HEK293 (cell line): ENCODE results near the gene ZCCHC8.

Experiments used
- CTCF ChIA-PET: fragments of 350-600 bp; formaldehyde crosslinking; extraction: SDS; loops from one replicate; lab custom pipeline; 2021; ENCODE audit warnings: antibody characterized with exemption; lab: Yijun Ruan, JAX
- POLR2A ChIA-PET: fragments of 300-600 bp; formaldehyde crosslinking; extraction: SDS; loops from one replicate; lab custom pipeline; 2020; ENCODE audit warnings: antibody characterized with exemption, inconsistent platforms; lab: Yijun Ruan, JAX
- H3K27ac ChIP-seq: fragments of 200-500 bp; sonication (Bioruptor generic); 2 replicates; pipeline ENCODE4 v1.5.1; 2014; ENCODE audit warnings: low read depth, low read length, control low read depth, inconsistent platforms; ENCODE audit errors: extremely low read depth
- H3K36me3 ChIP-seq, 2 experiments: fragments of 200-500 bp in 1 of 2; sonication (Bioruptor generic) in 1 of 2; 1 replicate in 1 of 2; 2 replicates in 1 of 2; pipeline ENCODE4 v1.5.1; 2014 to 2017; ENCODE audit warnings: inconsistent platforms in 2 of 2, low read length in 2 of 2; ENCODE audit not compliant: control insufficient read depth in 2 of 2, insufficient read depth in 1 of 2
- H3K4me1 ChIP-seq: fragments of 200-500 bp; sonication (Bioruptor generic); 2 replicates; pipeline ENCODE4 v1.5.1; 2014; ENCODE audit warnings: mild to moderate bottlenecking, low read length, inconsistent platforms; ENCODE audit not compliant: control insufficient read depth, insufficient read depth
- H3K4me3 ChIP-seq: 2 replicates; pipeline ENCODE4 v1.5.1; 2011; ENCODE audit warnings: low read depth, mild to moderate bottlenecking, control low read depth, low read length, moderate library complexity
- H3K9me3 ChIP-seq: fragments of 200-500 bp; sonication (Bioruptor generic); 2 replicates; pipeline ENCODE4 v1.5.1; 2014; ENCODE audit warnings: low read depth, low read length, inconsistent platforms; ENCODE audit not compliant: control insufficient read depth, insufficient read depth
- HOXC10 ChIP-seq: sonication (generic); formaldehyde crosslinking; IDR thresholded peaks from 2 replicates; pipeline ENCODE4 v1.8.1; 2023; ENCODE audit warnings: mild to moderate bottlenecking, missing genetic modification reagents
- SP2 ChIP-seq: fragments of 450-650 bp; formaldehyde crosslinking; IDR thresholded peaks from 2 replicates; pipeline ENCODE4 v1.5.1; 2016; ENCODE audit warnings: missing biosample characterization, missing genetic modification characterization
- ZBTB8A ChIP-seq: fragments of 450-650 bp; formaldehyde crosslinking; IDR thresholded peaks from 2 replicates; pipeline ENCODE4 v1.5.1; 2016; ENCODE audit warnings: missing biosample characterization, missing genetic modification characterization
- ZNF10 ChIP-seq: fragments of 450-650 bp; formaldehyde crosslinking; IDR thresholded peaks from 2 replicates; pipeline ENCODE4 v1.5.1; 2017; ENCODE audit warnings: missing biosample characterization, missing genetic modification characterization
- ZNF114 ChIP-seq: fragments of 450-650 bp; formaldehyde crosslinking; IDR thresholded peaks from 2 replicates; pipeline ENCODE4 v1.5.0; 2017; ENCODE audit warnings: missing biosample characterization, missing genetic modification characterization
- ZNF133 ChIP-seq: fragments of 450-650 bp; formaldehyde crosslinking; IDR thresholded peaks from 2 replicates; pipeline ENCODE4 v1.5.1; 2016; ENCODE audit warnings: missing biosample characterization, missing genetic modification characterization
- ZNF138 ChIP-seq: fragments of 450-650 bp; formaldehyde crosslinking; IDR thresholded peaks from 2 replicates; pipeline ENCODE4 v1.5.1; 2016; ENCODE audit warnings: missing biosample characterization, missing genetic modification characterization, borderline replicate concordance
- ZNF140 ChIP-seq: fragments of 450-650 bp; formaldehyde crosslinking; IDR thresholded peaks from 2 replicates; pipeline ENCODE4 v1.5.1; 2016; ENCODE audit warnings: missing biosample characterization, missing genetic modification characterization
- ZNF292 ChIP-seq: fragments of 450-650 bp; formaldehyde crosslinking; IDR thresholded peaks from 2 replicates; pipeline ENCODE4 v1.5.1; 2016; ENCODE audit warnings: low read depth, missing biosample characterization, missing genetic modification characterization, borderline replicate concordance
- ZNF394 ChIP-seq: fragments of 450-650 bp; formaldehyde crosslinking; IDR thresholded peaks from 2 replicates; pipeline ENCODE4 v1.5.1; 2016; ENCODE audit warnings: missing biosample characterization, missing genetic modification characterization, mild to moderate bottlenecking, moderate library complexity, borderline replicate concordance
- ZNF510 ChIP-seq: fragments of 450-650 bp; formaldehyde crosslinking; IDR thresholded peaks from 2 replicates; pipeline ENCODE4 v1.5.1; 2018; ENCODE audit warnings: mild to moderate bottlenecking, missing genetic modification characterization, missing biosample characterization; ENCODE audit not compliant: insufficient replicate concordance
- ZNF514 ChIP-seq: fragments of 450-650 bp; formaldehyde crosslinking; IDR thresholded peaks from 2 replicates; pipeline ENCODE4 v1.5.1; 2016; ENCODE audit warnings: missing biosample characterization, missing genetic modification characterization
- ZNF558 ChIP-seq: fragments of 450-650 bp; formaldehyde crosslinking; IDR thresholded peaks from 2 replicates; pipeline ENCODE4 v1.5.1; 2016; ENCODE audit warnings: missing biosample characterization, missing genetic modification characterization
- ZNF600 ChIP-seq: fragments of 450-650 bp; formaldehyde crosslinking; IDR thresholded peaks from 2 replicates; pipeline ENCODE4 v1.5.1; 2016; ENCODE audit warnings: missing biosample characterization, missing genetic modification characterization
- ZNF623 ChIP-seq: fragments of 450-650 bp; formaldehyde crosslinking; IDR thresholded peaks from 2 replicates; pipeline ENCODE4 v1.5.1; 2016; ENCODE audit warnings: missing biosample characterization, missing genetic modification characterization
- ZNF629 ChIP-seq: fragments of 450-650 bp; formaldehyde crosslinking; IDR thresholded peaks from 2 replicates; pipeline ENCODE4 v1.5.1; 2017; ENCODE audit warnings: missing biosample characterization, missing genetic modification characterization
- ZNF654 ChIP-seq: fragments of 450-650 bp; formaldehyde crosslinking; IDR thresholded peaks from 2 replicates; pipeline ENCODE4 v1.5.1; 2016; ENCODE audit warnings: low read depth, missing biosample characterization, missing genetic modification characterization
- TF ChIP-seq, protein P1 (sequence below): fragments of 450-650 bp; formaldehyde crosslinking; IDR thresholded peaks from 2 replicates; pipeline ENCODE4 v1.5.1; 2016; ENCODE audit warnings: missing biosample characterization, missing genetic modification characterization
- TF ChIP-seq, protein P2 (sequence below): fragments of 450-650 bp; formaldehyde crosslinking; IDR thresholded peaks from 2 replicates; pipeline ENCODE4 v1.5.1; 2017; ENCODE audit warnings: missing biosample characterization, missing genetic modification characterization
- TF ChIP-seq, protein P3 (sequence below): fragments of 450-650 bp; formaldehyde crosslinking; IDR thresholded peaks from 2 replicates; pipeline ENCODE4 v1.5.1; 2017; ENCODE audit warnings: missing biosample characterization, missing genetic modification characterization
- TF ChIP-seq, protein P4 (sequence below): fragments of 450-650 bp; formaldehyde crosslinking; IDR thresholded peaks from 2 replicates; pipeline ENCODE4 v1.5.1; 2016; ENCODE audit warnings: missing biosample characterization, missing genetic modification characterization, borderline replicate concordance
- TF ChIP-seq, protein P5 (sequence below): fragments of 450-650 bp; formaldehyde crosslinking; IDR thresholded peaks from 2 replicates; pipeline ENCODE4 v1.5.1; 2016; ENCODE audit warnings: missing biosample characterization, missing genetic modification characterization, borderline replicate concordance

ZCCHC8 gene

DNA sequence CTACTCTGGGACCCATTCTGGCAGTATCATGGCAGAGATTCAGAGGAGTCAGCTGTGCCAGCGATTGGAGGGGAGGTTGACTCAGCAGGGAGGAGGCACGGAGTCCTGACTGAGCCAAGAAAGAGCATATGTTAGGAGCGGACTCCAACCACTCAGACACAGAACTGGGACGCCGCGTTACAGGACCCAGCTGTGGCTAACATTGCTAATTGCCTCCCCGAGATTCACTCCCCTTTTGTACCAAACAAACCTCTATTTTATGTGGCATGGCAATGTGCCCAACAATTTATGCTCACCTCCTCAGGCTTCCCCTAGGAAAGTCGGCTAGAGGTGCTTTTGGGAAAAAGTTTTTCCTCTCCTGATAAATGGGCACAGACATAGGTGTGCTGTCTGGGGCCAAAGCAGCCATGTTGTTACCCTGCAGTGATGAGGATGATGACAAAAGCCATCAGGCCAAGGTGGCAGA, 63.0 kb downstream of the ZCCHC8 start (continued):
- 0 out of 2 replicates have a peak, but pooled peaks have one; percentile 33 for TF ChIP-seq ZNF600 (tag by site-specific recombination)
- TF ChIP-seq ZNF10 = no peak
- TF ChIP-seq HOXC10 (CRISPR knock-in tag) = no peak
- TF ChIP-seq, protein P1, sequence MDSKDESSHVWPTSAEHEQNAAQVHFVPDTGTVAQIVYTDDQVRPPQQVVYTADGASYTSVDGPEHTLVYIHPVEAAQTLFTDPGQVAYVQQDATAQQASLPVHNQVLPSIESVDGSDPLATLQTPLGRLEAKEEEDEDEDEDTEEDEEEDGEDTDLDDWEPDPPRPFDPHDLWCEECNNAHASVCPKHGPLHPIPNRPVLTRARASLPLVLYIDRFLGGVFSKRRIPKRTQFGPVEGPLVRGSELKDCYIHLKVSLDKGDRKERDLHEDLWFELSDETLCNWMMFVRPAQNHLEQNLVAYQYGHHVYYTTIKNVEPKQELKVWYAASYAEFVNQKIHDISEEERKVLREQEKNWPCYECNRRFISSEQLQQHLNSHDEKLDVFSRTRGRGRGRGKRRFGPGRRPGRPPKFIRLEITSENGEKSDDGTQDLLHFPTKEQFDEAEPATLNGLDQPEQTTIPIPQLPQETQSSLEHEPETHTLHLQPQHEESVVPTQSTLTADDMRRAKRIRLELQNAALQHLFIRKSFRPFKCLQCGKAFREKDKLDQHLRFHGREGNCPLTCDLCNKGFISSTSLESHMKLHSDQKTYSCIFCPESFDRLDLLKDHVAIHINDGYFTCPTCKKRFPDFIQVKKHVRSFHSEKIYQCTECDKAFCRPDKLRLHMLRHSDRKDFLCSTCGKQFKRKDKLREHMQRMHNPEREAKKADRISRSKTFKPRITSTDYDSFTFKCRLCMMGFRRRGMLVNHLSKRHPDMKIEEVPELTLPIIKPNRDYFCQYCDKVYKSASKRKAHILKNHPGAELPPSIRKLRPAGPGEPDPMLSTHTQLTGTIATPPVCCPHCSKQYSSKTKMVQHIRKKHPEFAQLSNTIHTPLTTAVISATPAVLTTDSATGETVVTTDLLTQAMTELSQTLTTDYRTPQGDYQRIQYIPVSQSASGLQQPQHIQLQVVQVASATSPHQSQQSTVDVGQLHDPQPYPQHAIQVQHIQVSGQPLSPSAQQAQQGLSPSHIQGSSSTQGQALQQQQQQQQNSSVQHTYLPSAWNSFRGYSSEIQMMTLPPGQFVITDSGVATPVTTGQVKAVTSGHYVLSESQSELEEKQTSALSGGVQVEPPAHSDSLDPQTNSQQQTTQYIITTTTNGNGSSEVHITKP (tag by site-specific recombination) = peak; percentile 40; the same call in 1 of the 2 replicates
- TF ChIP-seq ZNF133 (tag by site-specific recombination) = no peak
- TF ChIP-seq, protein P2, sequence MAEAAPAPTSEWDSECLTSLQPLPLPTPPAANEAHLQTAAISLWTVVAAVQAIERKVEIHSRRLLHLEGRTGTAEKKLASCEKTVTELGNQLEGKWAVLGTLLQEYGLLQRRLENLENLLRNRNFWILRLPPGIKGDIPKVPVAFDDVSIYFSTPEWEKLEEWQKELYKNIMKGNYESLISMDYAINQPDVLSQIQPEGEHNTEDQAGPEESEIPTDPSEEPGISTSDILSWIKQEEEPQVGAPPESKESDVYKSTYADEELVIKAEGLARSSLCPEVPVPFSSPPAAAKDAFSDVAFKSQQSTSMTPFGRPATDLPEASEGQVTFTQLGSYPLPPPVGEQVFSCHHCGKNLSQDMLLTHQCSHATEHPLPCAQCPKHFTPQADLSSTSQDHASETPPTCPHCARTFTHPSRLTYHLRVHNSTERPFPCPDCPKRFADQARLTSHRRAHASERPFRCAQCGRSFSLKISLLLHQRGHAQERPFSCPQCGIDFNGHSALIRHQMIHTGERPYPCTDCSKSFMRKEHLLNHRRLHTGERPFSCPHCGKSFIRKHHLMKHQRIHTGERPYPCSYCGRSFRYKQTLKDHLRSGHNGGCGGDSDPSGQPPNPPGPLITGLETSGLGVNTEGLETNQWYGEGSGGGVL (tag by site-specific recombination) = 0 out of 2 replicates have a peak, but pooled peaks have one; percentile 1
- TF ChIP-seq ZNF510 (tag by site-specific recombination) = no peak
- TF ChIP-seq SP2 (tag by site-specific recombination) = no peak
- TF ChIP-seq ZNF114 = no peak
- no peak for TF ChIP-seq ZNF514
- TF ChIP-seq, all 188 proteins: peak for 9

DNA sequence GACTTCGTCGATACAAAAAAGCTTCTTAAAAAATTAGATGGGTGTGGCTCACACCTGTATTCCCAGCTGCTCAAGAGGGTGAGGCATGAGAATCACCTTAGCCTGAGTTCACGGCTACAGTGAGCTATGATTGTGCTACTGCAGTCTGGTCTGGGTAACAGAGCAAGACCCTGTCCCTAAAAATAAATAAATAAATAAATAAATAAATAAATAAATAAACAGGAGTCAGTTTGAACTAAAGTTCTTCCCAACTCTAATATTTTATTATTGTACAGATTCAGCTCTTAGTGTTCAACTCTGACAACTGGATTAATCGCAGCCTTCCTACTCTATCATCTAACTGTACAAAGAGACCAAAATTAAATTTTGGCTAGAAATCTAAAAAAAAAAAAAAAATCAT, 65.5 kb downstream of the ZCCHC8 start:
- Histone ChIP-seq H3K4me3 (no peak overlapping the region), H3K4me1 (peaks cover 4% of the 10 kb centered on the region; the same call in 1 of the 2 replicates), H3K36me3 (no peaks in the 10 kb centered on the region), H3K9me3 (no peaks in the 10 kb centered on the region), H3K27ac (no peak overlapping the region)
- POLR2A ChIA-PET = interaction anchor here (0.6 kb wide), 1 partner anchor 13 kb away, joined by 3 read pairs; no protein-coding TSS in a partner anchor
- CTCF ChIA-PET = interaction anchor here (0.6 to 1.8 kb wide), 5 partner anchors 23 to 1786 kb away, joined by 3 to 8 read pairs (median 3); no protein-coding TSS in a partner anchor
- peak; percentile 44; the same call in 1 of the 2 replicates for TF ChIP-seq ZBTB8A
- peak; percentile 53 for TF ChIP-seq ZNF623 (tag by site-specific recombination)
- TF ChIP-seq ZNF140 (tag by site-specific recombination) = peak; percentile 52; the same call in 1 of the 2 replicates
- 0 out of 2 replicates have a peak, but pooled peaks have one; percentile 25 for TF ChIP-seq ZNF292
- TF ChIP-seq, protein P3, sequence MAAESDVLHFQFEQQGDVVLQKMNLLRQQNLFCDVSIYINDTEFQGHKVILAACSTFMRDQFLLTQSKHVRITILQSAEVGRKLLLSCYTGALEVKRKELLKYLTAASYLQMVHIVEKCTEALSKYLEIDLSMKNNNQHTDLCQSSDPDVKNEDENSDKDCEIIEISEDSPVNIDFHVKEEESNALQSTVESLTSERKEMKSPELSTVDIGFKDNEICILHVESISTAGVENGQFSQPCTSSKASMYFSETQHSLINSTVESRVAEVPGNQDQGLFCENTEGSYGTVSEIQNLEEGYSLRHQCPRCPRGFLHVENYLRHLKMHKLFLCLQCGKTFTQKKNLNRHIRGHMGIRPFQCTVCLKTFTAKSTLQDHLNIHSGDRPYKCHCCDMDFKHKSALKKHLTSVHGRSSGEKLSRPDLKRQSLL (tag by site-specific recombination) = no peak
- no peak for TF ChIP-seq ZNF629
- no peak for TF ChIP-seq ZNF600 (tag by site-specific recombination)
- peak; percentile 65 for TF ChIP-seq ZNF510 (tag by site-specific recombination)
- TF ChIP-seq ZNF558 = 0 out of 2 replicates have a peak, but pooled peaks have one; percentile 37
- TF ChIP-seq, protein P4, sequence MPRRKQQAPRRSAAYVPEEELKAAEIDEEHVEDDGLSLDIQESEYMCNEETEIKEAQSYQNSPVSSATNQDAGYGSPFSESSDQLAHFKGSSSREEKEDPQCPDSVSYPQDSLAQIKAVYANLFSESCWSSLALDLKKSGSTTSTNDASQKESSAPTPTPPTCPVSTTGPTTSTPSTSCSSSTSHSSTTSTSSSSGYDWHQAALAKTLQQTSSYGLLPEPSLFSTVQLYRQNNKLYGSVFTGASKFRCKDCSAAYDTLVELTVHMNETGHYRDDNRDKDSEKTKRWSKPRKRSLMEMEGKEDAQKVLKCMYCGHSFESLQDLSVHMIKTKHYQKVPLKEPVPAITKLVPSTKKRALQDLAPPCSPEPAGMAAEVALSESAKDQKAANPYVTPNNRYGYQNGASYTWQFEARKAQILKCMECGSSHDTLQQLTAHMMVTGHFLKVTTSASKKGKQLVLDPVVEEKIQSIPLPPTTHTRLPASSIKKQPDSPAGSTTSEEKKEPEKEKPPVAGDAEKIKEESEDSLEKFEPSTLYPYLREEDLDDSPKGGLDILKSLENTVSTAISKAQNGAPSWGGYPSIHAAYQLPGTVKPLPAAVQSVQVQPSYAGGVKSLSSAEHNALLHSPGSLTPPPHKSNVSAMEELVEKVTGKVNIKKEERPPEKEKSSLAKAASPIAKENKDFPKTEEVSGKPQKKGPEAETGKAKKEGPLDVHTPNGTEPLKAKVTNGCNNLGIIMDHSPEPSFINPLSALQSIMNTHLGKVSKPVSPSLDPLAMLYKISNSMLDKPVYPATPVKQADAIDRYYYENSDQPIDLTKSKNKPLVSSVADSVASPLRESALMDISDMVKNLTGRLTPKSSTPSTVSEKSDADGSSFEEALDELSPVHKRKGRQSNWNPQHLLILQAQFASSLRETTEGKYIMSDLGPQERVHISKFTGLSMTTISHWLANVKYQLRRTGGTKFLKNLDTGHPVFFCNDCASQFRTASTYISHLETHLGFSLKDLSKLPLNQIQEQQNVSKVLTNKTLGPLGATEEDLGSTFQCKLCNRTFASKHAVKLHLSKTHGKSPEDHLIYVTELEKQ (tag by site-specific recombination) = no peak
- 0 out of 2 replicates have a peak, but pooled peaks have one; percentile 23 for TF ChIP-seq ZNF138 (tag by site-specific recombination)
- peak; percentile 88 for TF ChIP-seq ZNF394
- TF ChIP-seq ZNF654 = peak; percentile 32
- TF ChIP-seq, protein P5, sequence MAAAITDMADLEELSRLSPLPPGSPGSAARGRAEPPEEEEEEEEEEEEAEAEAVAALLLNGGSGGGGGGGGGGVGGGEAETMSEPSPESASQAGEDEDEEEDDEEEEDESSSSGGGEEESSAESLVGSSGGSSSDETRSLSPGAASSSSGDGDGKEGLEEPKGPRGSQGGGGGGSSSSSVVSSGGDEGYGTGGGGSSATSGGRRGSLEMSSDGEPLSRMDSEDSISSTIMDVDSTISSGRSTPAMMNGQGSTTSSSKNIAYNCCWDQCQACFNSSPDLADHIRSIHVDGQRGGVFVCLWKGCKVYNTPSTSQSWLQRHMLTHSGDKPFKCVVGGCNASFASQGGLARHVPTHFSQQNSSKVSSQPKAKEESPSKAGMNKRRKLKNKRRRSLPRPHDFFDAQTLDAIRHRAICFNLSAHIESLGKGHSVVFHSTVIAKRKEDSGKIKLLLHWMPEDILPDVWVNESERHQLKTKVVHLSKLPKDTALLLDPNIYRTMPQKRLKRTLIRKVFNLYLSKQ (tag by site-specific recombination) = 0 out of 2 replicates have a peak, but pooled peaks have one; percentile 53
